H1 (cell line): ENCODE measurements around the gene PRR14L.

Source experiments
- CTCF ChIP-seq, 3 experiments: IDR thresholded peaks; 1 replicate in 2 of 3; 2 replicates in 1 of 3; pipeline versions ENCODE4 v1.5.1 to v1.6.1; 2011; ENCODE audit warnings: low read length in 3 of 3, mild to moderate bottlenecking in 3 of 3, inconsistent platforms in 2 of 3, low read depth in 1 of 3, moderate library complexity in 1 of 3; ENCODE audit not compliant: insufficient read depth in 1 of 3; ENCODE audit errors: control extremely low read depth in 1 of 3
- FOSL1 ChIP-seq: IDR thresholded peaks from 2 replicates; pipeline ENCODE4 v1.6.1; 2011; ENCODE audit warnings: mild to moderate bottlenecking, low read depth, low read length, moderate library complexity; ENCODE audit not compliant: insufficient read depth
- GABPA ChIP-seq: IDR thresholded peaks from 2 replicates; pipeline ENCODE4 v1.6.1; 2011; ENCODE audit warnings: mild to moderate bottlenecking, low read length, moderate library complexity, borderline replicate concordance; ENCODE audit not compliant: insufficient read depth
- JUN ChIP-seq: IDR thresholded peaks from 2 replicates; pipeline ENCODE4 v1.6.1; 2011; ENCODE audit warnings: low read depth, mild to moderate bottlenecking, improper control_type of control experiment, low read length
- KDM1A ChIP-seq: fragments of 200-600, 300-600 bp; sonication (generic); IDR thresholded peaks from 2 replicates; pipeline ENCODE4 v1.7.1; 2016; ENCODE audit warnings: mild to moderate bottlenecking, low read length, borderline replicate concordance
- POLR2A ChIP-seq, 2 experiments: IDR thresholded peaks; 1 replicate in 1 of 2; 2 replicates in 1 of 2; pipeline ENCODE4 v1.6.1; 2011; ENCODE audit warnings: low read depth in 2 of 2, low read length in 2 of 2, mild to moderate bottlenecking in 2 of 2; ENCODE audit errors: control extremely low read depth in 1 of 2
- RFX5 ChIP-seq: IDR thresholded peaks from 2 replicates; pipeline ENCODE4 v1.6.1; 2011; ENCODE audit warnings: low read depth, low read length, improper control_type of control experiment, borderline replicate concordance
- SP1 ChIP-seq: IDR thresholded peaks from 2 replicates; pipeline ENCODE4 v1.6.1; 2011; ENCODE audit warnings: low read depth, low read length
- TAF1 ChIP-seq: IDR thresholded peaks from 2 replicates; pipeline ENCODE4 v1.6.1; 2011; ENCODE audit warnings: mild to moderate bottlenecking, low read depth, low read length

- no peak for TF ChIP-seq CTCF (IDR thresholded peaks at IDR 0.05; ENCODE audit: control extremely low read depth in 1 of 3, insufficient read depth in 1 of 3, low read depth in 1 of 3, low read length in 3 of 3)
- no peak for TF ChIP-seq JUN
- TF ChIP-seq TAF1, result no peak
- TF ChIP-seq GABPA, result no peak
- TF ChIP-seq KDM1A, result no peak
- TF ChIP-seq POLR2A (IDR thresholded peaks at IDR 0.05; ENCODE audit: control extremely low read depth in 1 of 2, low read depth in 2 of 2, low read length in 2 of 2), result no peak
- TF ChIP-seq SP1, result no peak
- no peak for TF ChIP-seq FOSL1
- TF ChIP-seq RFX5, result no peak
Observed at GRCh38 chr22:31764785-31765184, 14.9 kb upstream of the PRR14L start.
